Measurements from ENCODE around the gene SEMA5A. TPM values are rescaled to one million over a fixed set of nuclear protein-coding genes. Genes with fewer than 3 reads are reported as not detected.

Gene SEMA5A
- total RNA-seq, 4 donors from 2014 or later, result 0.46 to 3.2 (median 1.7) TPM

DNA sequence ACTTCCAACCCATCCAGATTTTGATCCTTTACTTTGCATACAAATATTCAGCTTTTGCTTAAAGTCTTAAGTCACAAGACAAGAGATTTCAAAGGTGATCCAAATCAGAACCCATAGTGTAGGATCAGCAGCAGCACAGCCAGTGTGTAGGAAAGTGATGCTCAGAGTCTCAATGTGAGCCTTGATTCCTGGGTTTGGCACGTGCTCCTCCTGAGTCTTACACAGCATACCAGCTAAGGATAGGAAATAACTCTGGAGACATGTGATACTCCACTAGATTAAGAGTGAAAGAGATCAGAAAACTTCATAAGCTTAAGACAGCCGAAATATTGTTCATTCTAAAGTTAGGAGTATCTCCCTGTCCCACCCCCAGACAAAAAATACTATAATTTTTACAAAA, 344.9 kb downstream of the SEMA5A start:
- in situ Hi-C loops (cut with MboI; ENCODE audit: low sequenced_read_pairs in 4 of 4) (no loop called here), intact Hi-C loops (cut with DNase I; ENCODE audit: low total_unique reads) (no loop called here)
- TF ChIP-seq POLR2A (IDR thresholded peaks at IDR 0.05), result no peak
- TF ChIP-seq, protein P1, sequence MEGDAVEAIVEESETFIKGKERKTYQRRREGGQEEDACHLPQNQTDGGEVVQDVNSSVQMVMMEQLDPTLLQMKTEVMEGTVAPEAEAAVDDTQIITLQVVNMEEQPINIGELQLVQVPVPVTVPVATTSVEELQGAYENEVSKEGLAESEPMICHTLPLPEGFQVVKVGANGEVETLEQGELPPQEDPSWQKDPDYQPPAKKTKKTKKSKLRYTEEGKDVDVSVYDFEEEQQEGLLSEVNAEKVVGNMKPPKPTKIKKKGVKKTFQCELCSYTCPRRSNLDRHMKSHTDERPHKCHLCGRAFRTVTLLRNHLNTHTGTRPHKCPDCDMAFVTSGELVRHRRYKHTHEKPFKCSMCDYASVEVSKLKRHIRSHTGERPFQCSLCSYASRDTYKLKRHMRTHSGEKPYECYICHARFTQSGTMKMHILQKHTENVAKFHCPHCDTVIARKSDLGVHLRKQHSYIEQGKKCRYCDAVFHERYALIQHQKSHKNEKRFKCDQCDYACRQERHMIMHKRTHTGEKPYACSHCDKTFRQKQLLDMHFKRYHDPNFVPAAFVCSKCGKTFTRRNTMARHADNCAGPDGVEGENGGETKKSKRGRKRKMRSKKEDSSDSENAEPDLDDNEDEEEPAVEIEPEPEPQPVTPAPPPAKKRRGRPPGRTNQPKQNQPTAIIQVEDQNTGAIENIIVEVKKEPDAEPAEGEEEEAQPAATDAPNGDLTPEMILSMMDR (IDR thresholded peaks at IDR 0.05 in 4 of 5, conservative IDR thresholded peaks at IDR 0.05 in 1 of 5), result no peak

DNA sequence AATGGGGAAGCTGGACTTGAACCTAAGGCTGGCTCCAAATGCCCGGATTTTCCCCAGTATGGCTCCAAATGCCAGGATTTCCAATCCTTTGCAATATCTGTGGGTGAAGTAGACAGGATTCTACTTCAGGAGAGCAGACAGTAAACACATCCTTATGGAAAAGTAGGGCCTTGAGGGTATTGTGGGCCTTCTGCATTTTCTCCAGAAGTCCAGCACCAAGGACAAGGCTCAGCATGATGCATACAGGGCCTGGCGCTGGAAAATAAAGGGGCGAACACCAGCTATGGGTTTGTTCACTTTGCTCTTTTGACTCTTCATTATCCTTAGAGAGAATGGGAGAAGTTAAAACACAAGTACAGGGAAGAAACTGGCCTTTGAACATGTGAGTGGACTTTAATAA, 347.5 kb downstream of the SEMA5A start:
- Histone ChIP-seq H3K4me3 (no peak overlapping the region), H3K4me1 (no peaks in the 10 kb centered on the region), H3K9me3 (no peaks in the 10 kb centered on the region), H3K36me3 (no peaks in the 10 kb centered on the region), H3K27ac (no peak overlapping the region), H3K27me3 (no peaks in the 10 kb centered on the region)
- TF ChIP-seq, protein P1 (IDR thresholded peaks at IDR 0.05 in 4 of 5, conservative IDR thresholded peaks at IDR 0.05 in 1 of 5), result no peak
- no peak for TF ChIP-seq POLR2A (IDR thresholded peaks at IDR 0.05)
- in situ Hi-C loops (cut with MboI; ENCODE audit: low sequenced_read_pairs in 4 of 4), result no loop called here
- intact Hi-C loops (cut with DNase I; ENCODE audit: low total_unique reads), result no loop called here
- DNase-seq (no peak), ATAC-seq (no peak)

More for the DNA sequence above, 344.9 kb downstream of the SEMA5A start:
- H3K4me3 ChIP-seq, result no peak overlapping the region
- DNase-seq, result no peak
- no peak overlapping the region for H3K27ac ChIP-seq
- H3K9me3 ChIP-seq, result no peaks in the 10 kb centered on the region
- H3K36me3 ChIP-seq, result no peaks in the 10 kb centered on the region
- H3K27me3 ChIP-seq, result no peaks in the 10 kb centered on the region
- ATAC-seq, result no peak
- H3K4me1 ChIP-seq, result no peaks in the 10 kb centered on the region

DNA sequence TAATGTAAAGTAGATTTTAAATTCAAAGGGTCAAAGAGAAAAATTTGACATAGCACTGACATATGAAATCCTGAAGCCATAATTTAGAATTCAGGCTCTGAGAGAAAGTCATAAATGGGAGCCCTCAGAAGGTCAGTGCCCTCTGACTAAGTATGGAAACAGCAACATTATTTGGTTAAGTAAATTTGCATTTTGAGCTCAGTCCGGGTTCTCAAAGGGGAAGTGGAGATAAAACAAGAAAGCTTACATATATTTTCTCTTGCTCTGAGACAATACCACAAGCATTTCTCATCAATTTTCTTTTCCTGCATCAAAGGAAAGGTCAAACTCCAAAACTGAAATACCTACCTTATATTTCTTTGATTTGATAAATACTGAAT, 348.0 kb downstream of the SEMA5A start:
- H3K27ac ChIP-seq, result no peak overlapping the region
- no peaks in the 10 kb centered on the region for H3K4me1 ChIP-seq
- no peaks in the 10 kb centered on the region for H3K27me3 ChIP-seq
- TF ChIP-seq, protein P1 (IDR thresholded peaks at IDR 0.05 in 4 of 5, conservative IDR thresholded peaks at IDR 0.05 in 1 of 5), result no peak
- no peak for TF ChIP-seq POLR2A (IDR thresholded peaks at IDR 0.05)
- in situ Hi-C loops (cut with MboI; ENCODE audit: low sequenced_read_pairs in 4 of 4) (no loop called here), intact Hi-C loops (cut with DNase I; ENCODE audit: low total_unique reads) (no loop called here)
- H3K9me3 ChIP-seq, result no peaks in the 10 kb centered on the region
- no peak overlapping the region for H3K4me3 ChIP-seq
- no peak for ATAC-seq
- no peak for DNase-seq
- H3K36me3 ChIP-seq, result no peaks in the 10 kb centered on the region

DNA sequence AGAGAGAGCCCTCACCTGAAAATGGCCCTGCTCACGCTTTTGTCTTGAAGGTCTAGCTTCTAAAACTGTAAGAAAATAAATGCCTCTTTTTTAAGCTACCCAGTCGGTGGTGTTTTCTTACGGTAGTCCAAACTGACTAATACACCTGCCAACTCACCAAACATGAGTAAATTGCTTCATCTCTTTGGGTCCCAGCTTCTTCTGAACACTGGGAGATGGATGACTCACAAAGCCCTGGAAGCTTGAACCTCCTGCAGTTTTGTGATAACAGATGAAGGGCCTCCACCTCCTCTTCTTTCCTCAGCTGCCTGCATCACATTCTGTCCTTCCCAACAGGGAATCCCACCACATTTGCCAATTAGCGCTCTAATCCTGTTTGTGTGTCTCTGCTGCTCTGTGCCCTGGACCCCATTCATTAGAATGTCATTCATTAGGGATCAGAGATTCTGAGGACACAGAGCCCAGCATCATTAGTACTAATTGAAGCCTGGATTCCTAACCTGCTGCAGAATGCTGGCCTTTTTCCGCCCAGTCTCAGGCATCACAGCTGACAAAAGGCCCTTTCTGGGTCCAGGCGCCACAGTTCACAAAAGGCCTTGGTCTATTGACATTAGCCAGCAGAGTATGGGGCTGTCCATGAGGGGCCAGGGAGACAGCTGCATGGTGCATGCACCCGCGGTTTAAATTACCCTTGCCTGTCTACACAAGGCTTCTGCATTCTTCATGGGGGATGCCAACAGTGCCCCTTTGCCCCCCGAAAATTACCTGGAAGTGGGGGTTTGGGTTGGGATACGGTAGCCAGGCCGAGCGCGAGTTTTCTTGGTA, 349.3 kb downstream of the SEMA5A start:
- no peaks in the 10 kb centered on the region for H3K27me3 ChIP-seq
- intact Hi-C loops (cut with DNase I; ENCODE audit: low total_unique reads) (no loop called here), in situ Hi-C loops (cut with MboI; ENCODE audit: low sequenced_read_pairs in 4 of 4) (no loop called here)
- no peaks in the 10 kb centered on the region for H3K4me1 ChIP-seq
- no peak for TF ChIP-seq POLR2A (IDR thresholded peaks at IDR 0.05)
- TF ChIP-seq, protein P1 (IDR thresholded peaks at IDR 0.05 in 4 of 5, conservative IDR thresholded peaks at IDR 0.05 in 1 of 5), result no peak
- ATAC-seq, result no peak
- no peaks in the 10 kb centered on the region for H3K9me3 ChIP-seq
- no peaks in the 10 kb centered on the region for H3K36me3 ChIP-seq
- no peak for DNase-seq
- H3K4me3 ChIP-seq, result no peak overlapping the region
- no peak overlapping the region for H3K27ac ChIP-seq

Measured in gastrocnemius medialis (tissue), 4 donors.